ENCODE data around the gene FOXO1. TPM values are rescaled to one million over a fixed set of nuclear protein-coding genes. Genes with fewer than 3 reads are reported as not detected.

Gene FOXO1
- total RNA-seq, 1 experiment from 2014 or later, result 10.5 TPM

DNA sequence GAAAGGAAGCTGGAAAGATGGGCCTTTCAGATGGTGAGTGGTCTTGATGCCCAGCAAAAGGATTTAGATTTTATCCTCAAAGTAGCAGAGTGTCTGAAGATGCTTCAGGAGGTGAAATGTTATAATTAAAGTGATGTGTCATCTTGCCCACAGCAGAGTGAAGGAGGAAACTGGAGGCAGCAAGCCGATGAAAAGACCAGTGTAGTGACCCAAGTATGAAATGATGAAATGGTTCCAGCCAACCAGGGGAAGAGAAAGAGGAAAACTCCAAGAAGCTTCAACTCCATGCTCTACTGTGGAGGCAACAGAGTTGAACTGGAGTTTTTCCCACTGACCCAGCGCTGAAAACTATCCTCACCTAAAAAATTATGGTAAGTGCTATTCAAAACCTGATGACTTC lies 66.7 kb downstream of the FOXO1 start:
- CTCF ChIA-PET, result no interaction called here
- POLR2A ChIA-PET (ENCODE audit: unreplicated experiment), result no interaction called here
- no peak overlapping the region for H3K27ac ChIP-seq
- no peaks in the 10 kb centered on the region for H3K36me3 ChIP-seq (ENCODE audit: low read depth)
- DNase-seq, result no peak
- no peaks in the 10 kb centered on the region for H3K4me1 ChIP-seq (replicated peaks; ENCODE audit: insufficient read depth)
- intact Hi-C loops (cut with micrococcal nuclease; ENCODE audit: unreplicated experiment), result loop anchor here (10.0 kb wide), 1 partner anchor 65 kb away; the partner anchor contains the start of gene FOXO1
- no peaks in the 10 kb centered on the region for H3K9me2 ChIP-seq (ENCODE audit: insufficient read depth)
- H3K4me3 ChIP-seq, result no peak overlapping the region
- peaks cover 17% of the 10 kb centered on the region; the same call in 1 of the 2 replicates for H3K79me2 ChIP-seq (ENCODE audit: low read depth)
- no peak overlapping the region for H3K4me2 ChIP-seq
- H3K9me3 ChIP-seq (ENCODE audit: insufficient read depth, low read depth), result no peaks in the 10 kb centered on the region
- no peaks in the 10 kb centered on the region for H3K27me3 ChIP-seq (ENCODE audit: insufficient read depth, low read depth)
- no TSS peak for BruUV-seq (replicated peaks)
- no peaks in the 10 kb centered on the region for H3F3A ChIP-seq (ENCODE audit: insufficient read depth, low read depth)
- no peak overlapping the region for H2AFZ ChIP-seq
- TF ChIP-seq, protein P1, sequence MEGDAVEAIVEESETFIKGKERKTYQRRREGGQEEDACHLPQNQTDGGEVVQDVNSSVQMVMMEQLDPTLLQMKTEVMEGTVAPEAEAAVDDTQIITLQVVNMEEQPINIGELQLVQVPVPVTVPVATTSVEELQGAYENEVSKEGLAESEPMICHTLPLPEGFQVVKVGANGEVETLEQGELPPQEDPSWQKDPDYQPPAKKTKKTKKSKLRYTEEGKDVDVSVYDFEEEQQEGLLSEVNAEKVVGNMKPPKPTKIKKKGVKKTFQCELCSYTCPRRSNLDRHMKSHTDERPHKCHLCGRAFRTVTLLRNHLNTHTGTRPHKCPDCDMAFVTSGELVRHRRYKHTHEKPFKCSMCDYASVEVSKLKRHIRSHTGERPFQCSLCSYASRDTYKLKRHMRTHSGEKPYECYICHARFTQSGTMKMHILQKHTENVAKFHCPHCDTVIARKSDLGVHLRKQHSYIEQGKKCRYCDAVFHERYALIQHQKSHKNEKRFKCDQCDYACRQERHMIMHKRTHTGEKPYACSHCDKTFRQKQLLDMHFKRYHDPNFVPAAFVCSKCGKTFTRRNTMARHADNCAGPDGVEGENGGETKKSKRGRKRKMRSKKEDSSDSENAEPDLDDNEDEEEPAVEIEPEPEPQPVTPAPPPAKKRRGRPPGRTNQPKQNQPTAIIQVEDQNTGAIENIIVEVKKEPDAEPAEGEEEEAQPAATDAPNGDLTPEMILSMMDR (conservative IDR thresholded peaks at IDR 0.05), result no peak
- TF ChIP-seq EZH2 (IDR thresholded peaks at IDR 0.05; ENCODE audit: low read depth), result no peak
- H4K20me1 ChIP-seq (ENCODE audit: insufficient read depth), result no peaks in the 10 kb centered on the region

DNA sequence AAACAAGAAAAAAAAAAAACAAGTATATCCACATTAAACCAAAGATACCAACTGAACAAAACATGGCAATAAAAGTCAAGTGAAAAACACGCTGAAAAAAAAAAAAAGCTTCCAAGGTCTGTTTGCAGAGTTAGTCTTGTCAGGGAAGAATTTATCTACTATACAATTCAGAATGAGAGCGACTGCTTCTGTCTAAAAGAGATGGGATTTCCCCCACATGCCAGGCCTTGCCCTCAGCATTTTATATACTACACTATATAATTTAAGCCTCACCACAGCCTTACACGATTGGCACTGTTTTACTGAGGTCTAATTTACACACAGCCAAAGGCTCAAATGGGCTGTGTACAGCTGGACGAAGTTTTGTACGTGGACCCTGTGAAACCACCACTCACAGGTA lies 67.3 kb downstream of the FOXO1 start:
- H4K20me1 ChIP-seq (ENCODE audit: insufficient read depth), result no peaks in the 10 kb centered on the region
- H3K36me3 ChIP-seq (ENCODE audit: low read depth), result no peaks in the 10 kb centered on the region
- no peaks in the 10 kb centered on the region for H3K27me3 ChIP-seq (ENCODE audit: insufficient read depth, low read depth)
- no peak for TF ChIP-seq EZH2 (IDR thresholded peaks at IDR 0.05; ENCODE audit: low read depth)
- TF ChIP-seq, protein P1 (conservative IDR thresholded peaks at IDR 0.05), result no peak
- no peak for DNase-seq
- H3K4me2 ChIP-seq, result no peak overlapping the region
- no peak overlapping the region for H3K27ac ChIP-seq
- no peaks in the 10 kb centered on the region for H3F3A ChIP-seq (ENCODE audit: insufficient read depth, low read depth)
- H3K9me3 ChIP-seq (ENCODE audit: insufficient read depth, low read depth), result no peaks in the 10 kb centered on the region
- H3K4me1 ChIP-seq (replicated peaks; ENCODE audit: insufficient read depth), result no peaks in the 10 kb centered on the region
- CTCF ChIA-PET, result interaction anchor here (0.5 to 0.6 kb wide), 2 partner anchors 9 to 84 kb away, joined by 3 to 4 read pairs; no protein-coding TSS in a partner anchor
- intact Hi-C loops (cut with micrococcal nuclease; ENCODE audit: unreplicated experiment), result loop anchor here (10.0 kb wide), 1 partner anchor 66 kb away; the partner anchor contains the start of gene FOXO1
- peaks cover 17% of the 10 kb centered on the region; the same call in 1 of the 2 replicates for H3K79me2 ChIP-seq (ENCODE audit: low read depth)
- no TSS peak for BruUV-seq (replicated peaks)
- POLR2A ChIA-PET (ENCODE audit: unreplicated experiment), result no interaction called here
- no peaks in the 10 kb centered on the region for H3K9me2 ChIP-seq (ENCODE audit: insufficient read depth)
- no peak overlapping the region for H3K4me3 ChIP-seq
- no peak overlapping the region for H2AFZ ChIP-seq

DNA sequence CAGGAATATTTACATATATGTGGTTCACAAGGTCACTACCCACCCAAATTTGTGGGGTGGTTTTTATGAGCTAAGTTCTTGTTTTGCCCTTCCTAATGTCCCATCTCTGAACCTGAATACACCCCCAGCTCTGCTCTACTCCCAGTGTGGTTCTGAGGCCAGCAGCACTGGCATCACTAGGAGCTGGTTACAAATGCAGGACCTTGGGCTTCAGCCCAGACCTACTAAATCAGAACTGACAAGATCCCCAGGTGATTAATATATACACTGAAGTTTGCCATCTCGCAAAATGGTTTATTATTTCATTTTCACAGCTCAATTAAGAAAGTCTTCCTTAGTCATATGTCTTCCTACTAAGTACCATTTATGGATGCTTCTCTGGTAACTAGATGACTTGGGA lies 67.9 kb downstream of the FOXO1 start:
- Histone ChIP-seq H3K79me2 (ENCODE audit: low read depth) (peaks cover 17% of the 10 kb centered on the region; the same call in 1 of the 2 replicates), H3K9me3 (ENCODE audit: insufficient read depth, low read depth) (no peaks in the 10 kb centered on the region), H3F3A (ENCODE audit: insufficient read depth, low read depth) (no peaks in the 10 kb centered on the region), H3K27ac (peak overlapping the region; percentile 59), H3K4me3 (no peak overlapping the region), H3K4me2 (peak overlapping the region; percentile 52), H4K20me1 (ENCODE audit: insufficient read depth) (no peaks in the 10 kb centered on the region), H3K4me1 (replicated peaks; ENCODE audit: insufficient read depth) (no peaks in the 10 kb centered on the region), H3K36me3 (ENCODE audit: low read depth) (no peaks in the 10 kb centered on the region), H2AFZ (no peak overlapping the region), H3K9me2 (ENCODE audit: insufficient read depth) (no peaks in the 10 kb centered on the region), H3K27me3 (ENCODE audit: insufficient read depth, low read depth) (no peaks in the 10 kb centered on the region)
- ChIA-PET POLR2A (ENCODE audit: unreplicated experiment) (no interaction called here), CTCF (no interaction called here)
- BruUV-seq (replicated peaks), result no TSS peak
- intact Hi-C loops (cut with micrococcal nuclease; ENCODE audit: unreplicated experiment), result loop anchor here (10.0 kb wide), 1 partner anchor 66 kb away; the partner anchor contains the start of gene FOXO1
- DNase-seq, result no peak
- TF ChIP-seq, protein P1 (conservative IDR thresholded peaks at IDR 0.05), result no peak
- TF ChIP-seq EZH2 (IDR thresholded peaks at IDR 0.05; ENCODE audit: low read depth), result no peak
